Prostate gland (tissue), 2 donors: ENCODE measurements around the gene TLE2. TPM values are rescaled to one million over a fixed set of nuclear protein-coding genes. Genes with fewer than 3 reads are reported as not detected.

ENCODE experiments used
- DNase-seq: peaks from one replicate; pipeline ENCODE4 v3.0.0-alpha.2; 2019; ENCODE audit warnings: low spot score
- H3K27ac ChIP-seq, 2 donors: fragments of 200-600 bp; sonication (generic); 2 replicates each; pipeline ENCODE4 v1.5.1; 2017 to 2019
- H3K27me3 ChIP-seq: fragments of 200-600 bp; sonication (generic); replicated peaks from 2 replicates; pipeline ENCODE4 v1.5.1; 2019; ENCODE audit not compliant: insufficient read depth
- H3K36me3 ChIP-seq, 2 donors: fragments of 200-600 bp; sonication (generic); 1 replicate in 1 of 2; 2 replicates in 1 of 2; pipeline versions ENCODE4 v1.5.1 to v1.8.1; 2017 to 2019
- H3K4me1 ChIP-seq: fragments of 200-600 bp; sonication (generic); replicated peaks from 2 replicates; pipeline ENCODE4 v1.5.1; 2019
- H3K4me3 ChIP-seq, 2 donors: fragments of 200-600 bp; sonication (generic); 2 replicates each; pipeline ENCODE4 v1.5.1; 2017 to 2019
- H3K9me3 ChIP-seq: fragments of 200-600 bp; sonication (generic); 2 replicates; pipeline ENCODE4 v1.5.1; 2017
- POLR2A ChIP-seq: fragments of 450-650 bp; IDR thresholded peaks from one replicate; pipeline ENCODE4 v1.6.1; 2016; ENCODE audit warnings: antibody characterized with exemption, mild to moderate bottlenecking
- POLR2AphosphoS5 ChIP-seq: sonication (generic); formaldehyde crosslinking; IDR thresholded peaks from one replicate; pipeline ENCODE4 v1.6.1; 2017; ENCODE audit warnings: antibody characterized with exemption
- WGBS: methylation state at CpG from one replicate; pipeline ENCODE4 v1.1.5; 2018; 5-methylcytosine and 5-hydroxymethylcytosine counted together
- intact Hi-C: fragments of 100-400 bp; cut with DNase I; formaldehyde crosslinking; loops from one replicate; pipeline ENCODE4 v1.14.2; 2022
- total RNA-seq, 2 donors: library from RNA; depleted of rRNA; stranded (reverse); fragments of >200 nt; gene quantifications; one replicate each; pipeline ENCODE4 v1.1.0, GENCODE V29; 2016
- TF ChIP-seq, protein P1 (sequence below), 4 experiments: fragments of 200-600 bp in 2 of 4; fragments of 450-650 bp in 2 of 4; sonication (generic) in 2 of 4; IDR thresholded peaks; 1 replicate in 3 of 4; 2 replicates in 1 of 4; pipeline ENCODE4 v1.5.1; 2016 to 2019; ENCODE audit warnings: antibody characterized with exemption in 4 of 4, mild to moderate bottlenecking in 2 of 4, moderate library complexity in 2 of 4

The TLE2 gene
- total RNA-seq, 2 donors from 2014 or later, result 61.9 to 82.1 TPM

DNA sequence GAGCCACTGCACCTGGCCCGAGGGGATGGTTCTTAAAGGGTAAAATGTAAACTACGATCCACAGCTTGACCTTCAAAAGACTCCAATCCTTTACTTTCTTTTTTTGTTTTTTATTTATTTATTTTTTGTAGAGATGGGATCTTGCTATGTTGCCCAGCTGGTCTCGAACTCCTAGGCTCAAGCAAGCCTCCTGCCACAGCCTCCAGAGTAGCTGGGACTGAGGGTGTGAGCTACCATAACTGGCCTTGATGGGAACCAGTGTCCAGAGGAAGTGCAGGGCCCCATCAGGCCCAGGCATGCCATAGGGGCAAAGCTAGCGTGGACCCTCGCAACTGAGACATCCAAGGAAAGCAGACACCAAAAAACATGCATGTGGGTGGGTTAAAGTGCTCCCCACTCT, 66.0 kb downstream of the TLE2 start:
- no peaks in the 10 kb centered on the region for H3K4me1 ChIP-seq
- no peaks in the 10 kb centered on the region for H3K9me3 ChIP-seq
- H3K4me3 ChIP-seq, result no peak overlapping the region
- no peak for DNase-seq
- no peaks in the 10 kb centered on the region for H3K36me3 ChIP-seq
- 92% methylated on average over 5 of the region's 5 CpGs for WGBS
- intact Hi-C loops, result loop anchor here (5.0 to 10.0 kb wide), 2 partner anchors 142 to 199 kb away; no protein-coding TSS in a partner anchor
- no peak overlapping the region for H3K27ac ChIP-seq
- TF ChIP-seq, protein P1, sequence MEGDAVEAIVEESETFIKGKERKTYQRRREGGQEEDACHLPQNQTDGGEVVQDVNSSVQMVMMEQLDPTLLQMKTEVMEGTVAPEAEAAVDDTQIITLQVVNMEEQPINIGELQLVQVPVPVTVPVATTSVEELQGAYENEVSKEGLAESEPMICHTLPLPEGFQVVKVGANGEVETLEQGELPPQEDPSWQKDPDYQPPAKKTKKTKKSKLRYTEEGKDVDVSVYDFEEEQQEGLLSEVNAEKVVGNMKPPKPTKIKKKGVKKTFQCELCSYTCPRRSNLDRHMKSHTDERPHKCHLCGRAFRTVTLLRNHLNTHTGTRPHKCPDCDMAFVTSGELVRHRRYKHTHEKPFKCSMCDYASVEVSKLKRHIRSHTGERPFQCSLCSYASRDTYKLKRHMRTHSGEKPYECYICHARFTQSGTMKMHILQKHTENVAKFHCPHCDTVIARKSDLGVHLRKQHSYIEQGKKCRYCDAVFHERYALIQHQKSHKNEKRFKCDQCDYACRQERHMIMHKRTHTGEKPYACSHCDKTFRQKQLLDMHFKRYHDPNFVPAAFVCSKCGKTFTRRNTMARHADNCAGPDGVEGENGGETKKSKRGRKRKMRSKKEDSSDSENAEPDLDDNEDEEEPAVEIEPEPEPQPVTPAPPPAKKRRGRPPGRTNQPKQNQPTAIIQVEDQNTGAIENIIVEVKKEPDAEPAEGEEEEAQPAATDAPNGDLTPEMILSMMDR (IDR thresholded peaks at IDR 0.05), result no peak
- TF ChIP-seq POLR2AphosphoS5 (no peak), POLR2A (no peak)
- no peaks in the 10 kb centered on the region for H3K27me3 ChIP-seq

DNA sequence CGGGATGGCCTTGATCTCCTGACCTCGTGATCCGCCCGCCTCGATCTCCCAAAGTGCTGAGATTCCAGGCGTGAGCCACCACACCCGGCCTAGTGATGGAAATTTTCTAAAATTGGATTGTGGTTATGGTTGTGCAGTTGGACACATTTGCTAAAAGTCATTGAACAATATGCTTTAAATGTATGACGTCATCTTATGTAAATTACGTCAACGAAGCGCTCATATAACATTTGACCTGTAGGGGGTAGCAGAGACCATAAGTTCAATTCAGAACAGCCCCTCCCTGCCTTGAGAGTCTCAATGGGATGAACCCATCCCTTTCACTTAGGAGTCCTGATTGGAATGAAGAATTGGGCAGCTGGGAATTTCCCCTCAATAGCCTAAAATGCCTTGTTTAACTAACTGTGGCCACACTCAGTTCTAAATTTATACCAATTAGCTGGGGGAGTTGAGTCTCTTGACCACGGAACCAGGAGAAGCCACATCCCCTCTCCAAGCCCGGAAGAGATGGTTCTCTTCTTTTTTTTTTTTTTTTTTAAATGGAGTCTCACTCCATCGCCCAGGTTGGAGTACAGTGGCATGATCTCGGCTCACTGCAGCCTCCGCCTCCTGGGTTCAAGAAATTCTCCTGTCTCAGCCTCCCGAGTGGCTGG, 66.9 kb downstream of the TLE2 start:
- H3K27ac ChIP-seq, result no peak overlapping the region
- H3K36me3 ChIP-seq, result no peaks in the 10 kb centered on the region
- intact Hi-C loops, result loop anchor here (5.0 to 10.0 kb wide), 2 partner anchors 143 to 200 kb away; no protein-coding TSS in a partner anchor
- 42% methylated on average over 17 of the region's 17 CpGs for WGBS
- no peaks in the 10 kb centered on the region for H3K27me3 ChIP-seq
- H3K4me1 ChIP-seq, result no peaks in the 10 kb centered on the region
- peak; percentile 86 for TF ChIP-seq POLR2AphosphoS5
- no peak for TF ChIP-seq POLR2A
- TF ChIP-seq, protein P1 (IDR thresholded peaks at IDR 0.05), result peak; percentile 59 to 98 (median 94)
- DNase-seq, result peak; percentile 80
- H3K9me3 ChIP-seq, result no peaks in the 10 kb centered on the region
- no peak overlapping the region for H3K4me3 ChIP-seq

DNA sequence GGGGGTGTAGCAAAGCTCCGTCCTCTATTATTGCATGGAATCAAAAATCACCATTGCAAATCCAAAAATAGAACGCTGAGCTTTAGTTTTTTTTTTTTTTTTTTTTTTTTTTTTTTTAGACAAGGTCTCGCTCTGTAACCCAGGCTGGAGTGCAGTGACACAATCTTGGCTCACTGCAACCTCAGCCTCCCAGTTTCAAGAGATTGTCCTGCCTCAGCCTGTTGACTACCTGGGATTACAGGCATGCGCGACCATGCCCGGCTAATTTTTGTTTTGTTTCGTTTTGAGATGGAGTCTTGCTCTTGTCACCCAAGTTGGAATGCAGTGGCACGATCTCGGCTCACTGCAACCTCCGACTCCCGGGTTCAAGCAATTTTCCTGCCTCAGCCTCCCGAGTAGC, 69.0 kb downstream of the TLE2 start:
- WGBS, result 58% methylated on average over 12 of the region's 12 CpGs
- DNase-seq, result no peak
- intact Hi-C loops, result loop anchor here (5.0 to 10.0 kb wide), 2 partner anchors 145 to 202 kb away; no protein-coding TSS in a partner anchor

DNA sequence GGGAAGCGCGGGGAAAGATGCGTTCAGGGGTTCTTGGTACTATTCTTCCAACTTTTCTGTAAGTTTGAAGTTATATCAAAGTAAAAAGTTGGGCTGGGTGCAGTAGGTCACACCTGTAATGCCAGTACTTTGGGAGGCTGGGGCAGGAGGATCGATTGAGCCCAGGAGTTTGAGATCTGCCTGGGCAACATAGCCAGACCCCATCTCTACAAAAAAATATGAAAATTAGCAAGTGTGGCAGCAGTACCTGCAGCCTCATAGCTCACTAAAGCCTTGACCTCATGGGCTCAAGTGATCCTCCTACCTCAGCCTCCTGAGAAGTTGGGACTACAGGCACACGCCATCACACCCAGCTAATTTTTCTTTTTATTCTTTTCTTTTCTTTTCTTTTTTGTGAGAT, 71.9 kb downstream of the TLE2 start:
- 89% methylated on average over 5 of the region's 5 CpGs for WGBS
- Histone ChIP-seq H3K4me1 (peaks cover 3% of the 10 kb centered on the region), H3K27me3 (no peaks in the 10 kb centered on the region), H3K36me3 (no peaks in the 10 kb centered on the region), H3K27ac (no peak overlapping the region), H3K4me3 (no peak overlapping the region), H3K9me3 (no peaks in the 10 kb centered on the region)
- no peak for DNase-seq
- TF ChIP-seq POLR2AphosphoS5 (no peak), POLR2A (no peak)
- TF ChIP-seq, protein P1 (IDR thresholded peaks at IDR 0.05), result no peak
- intact Hi-C loops, result no loop called here

More for the DNA sequence above, 69.0 kb downstream of the TLE2 start:
- Histone ChIP-seq H3K27me3 (no peaks in the 10 kb centered on the region), H3K4me1 (no peaks in the 10 kb centered on the region), H3K4me3 (no peak overlapping the region), H3K36me3 (no peaks in the 10 kb centered on the region), H3K9me3 (no peaks in the 10 kb centered on the region), H3K27ac (no peak overlapping the region)
- TF ChIP-seq POLR2AphosphoS5 (no peak), POLR2A (no peak)
- TF ChIP-seq, protein P1 (IDR thresholded peaks at IDR 0.05), result no peak

DNA sequence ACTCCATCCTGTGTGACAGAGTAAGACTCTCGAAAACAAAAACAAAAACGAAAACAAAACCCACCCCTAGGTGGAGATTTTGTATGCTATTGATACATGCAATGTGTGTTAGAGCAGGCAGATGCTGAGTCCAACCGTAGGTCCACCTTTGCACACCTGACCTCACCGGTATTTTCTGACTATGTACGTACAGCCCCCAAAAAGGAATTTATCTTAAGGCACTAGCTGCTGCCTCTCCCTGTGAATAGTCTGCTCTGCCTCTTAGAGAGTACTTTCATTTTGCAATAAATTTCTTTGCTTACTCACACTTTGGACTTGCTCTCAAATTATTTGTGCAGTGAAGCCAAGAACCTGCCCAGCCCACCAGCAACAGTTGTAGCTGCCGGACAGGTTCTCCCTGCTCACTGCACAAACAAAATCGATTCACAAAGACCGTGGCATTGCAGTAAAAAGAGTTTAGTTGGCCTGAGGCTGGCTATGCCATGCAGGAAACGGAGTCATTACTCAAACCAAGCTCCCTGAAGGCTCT, 76.1 kb downstream of the TLE2 start:
- Histone ChIP-seq H3K9me3 (no peaks in the 10 kb centered on the region), H3K27ac (peak overlapping the region; percentile 82 to 86), H3K27me3 (no peaks in the 10 kb centered on the region), H3K4me3 (peak overlapping the region; percentile 13 to 20), H3K36me3 (no peaks in the 10 kb centered on the region), H3K4me1 (peaks cover 3% of the 10 kb centered on the region)
- peak; percentile 92 for DNase-seq
- intact Hi-C loops, result no loop called here
- peak; percentile 97 for TF ChIP-seq POLR2AphosphoS5
- TF ChIP-seq, protein P1 (IDR thresholded peaks at IDR 0.05), result peak in 2 of 4 experiments; percentile 19 to 33
- TF ChIP-seq POLR2A, result peak; percentile 51
- 21% methylated on average over 9 of the region's 9 CpGs for WGBS
